Smooth muscle cell of the brain vasculature (primary cell): ENCODE data around the gene ZNF214.
A peak's percentile ranks its signal among the peaks of the same experiment; 100 is the strongest.

Source experiments
- DNase-seq: peaks from one replicate; pipeline ENCODE4 v3.0.0-alpha.2; 2012; ENCODE audit warnings: low read depth, low spot score

The ZNF214 gene

GRCh38 chr11:7020183-7020917 lies at the start of gene ZNF214, which contains the start of gene NLRP14:
Gene ZNF214, minus strand, starts transcription at chr11:7020346. Its CDS starts 17,511 bp downstream, at chr11:7002835.
Gene NLRP14, plus strand, starts transcription at chr11:7020479. Its CDS starts 18,108 bp downstream, at chr11:7038587.
- DNase-seq = peak; percentile 84

- no peak for DNase-seq
Observed at GRCh38 chr11:7062534-7062933, 42.4 kb upstream of the ZNF214 start.

- no peak for DNase-seq
Observed at GRCh38 chr11:7060868-7061267, 40.7 kb upstream of the ZNF214 start.

GRCh38 chr11:7057641-7058040 lies 37.5 kb upstream of the ZNF214 start:
- DNase-seq = no peak

GRCh38 chr11:7056828-7057513 lies 36.8 kb upstream of the ZNF214 start:
- no peak for DNase-seq

- no peak for DNase-seq
Observed at GRCh38 chr11:7050191-7050590, 30.0 kb upstream of the ZNF214 start.

- DNase-seq = no peak
Observed at GRCh38 chr11:7046474-7047175, 26.5 kb upstream of the ZNF214 start.

GRCh38 chr11:7034019-7034418 lies 13.9 kb upstream of the ZNF214 start:
- DNase-seq = no peak

- DNase-seq = no peak
Observed at GRCh38 chr11:7032692-7033091, 12.5 kb upstream of the ZNF214 start.

GRCh38 chr11:7031471-7031871 lies 11.3 kb upstream of the ZNF214 start:
- no peak for DNase-seq

GRCh38 chr11:7030836-7031235 lies 10.7 kb upstream of the ZNF214 start:
- DNase-seq = no peak

GRCh38 chr11:7028141-7028540 lies 8.0 kb upstream of the ZNF214 start:
- no peak for DNase-seq

GRCh38 chr11:7021318-7021717 lies 1.2 kb upstream of the ZNF214 start:
- DNase-seq = no peak

- no peak for DNase-seq
Observed at GRCh38 chr11:7019500-7020182, 505 bp downstream of the ZNF214 start.

GRCh38 chr11:7016011-7016410 lies 4.1 kb downstream of the ZNF214 start:
- DNase-seq = no peak

- DNase-seq = no peak
Observed at GRCh38 chr11:7014118-7014517, 6.0 kb downstream of the ZNF214 start.

- no peak for DNase-seq
Observed at GRCh38 chr11:7004482-7004881, 15.7 kb downstream of the ZNF214 start.

- no peak for DNase-seq
Observed at GRCh38 chr11:6995703-6996102, 24.4 kb downstream of the ZNF214 start.

- peak; percentile 67 for DNase-seq
Observed at GRCh38 chr11:6992457-6993417, 27.4 kb downstream of the ZNF214 start.

GRCh38 chr11:6992026-6992425 lies 28.1 kb downstream of the ZNF214 start:
- DNase-seq = no peak

- no peak for DNase-seq
Observed at GRCh38 chr11:6991227-6991626, 28.9 kb downstream of the ZNF214 start.
